Pancreas (tissue), 10 donors: ENCODE data around the gene IRF1. TPM values are rescaled to one million over a fixed set of nuclear protein-coding genes. Genes with fewer than 3 reads are reported as not detected.

Experiments used
- ATAC-seq, 4 donors: fragments of 200-7000 bp; cut with Tn5 transposase; one replicate each; pipeline versions ENCODE4 v1.8.0 to v1.9.1; 2020; ENCODE audit warnings: mild to moderate bottlenecking in 4 of 4, moderate library complexity in 4 of 4
- DNase-seq, 6 donors: peaks; one replicate each; pipeline ENCODE4 v3.0.0-alpha.2; 2020
- FAIRE-seq: peaks from 2 replicates; lab custom pipeline; 2012; peaks lifted over from hg19 to GRCh38; lab: Jason Lieb, UNC
- H3K27ac ChIP-seq, 4 donors: fragments of 200-600 bp; sonication (generic); 1 replicate in 3 of 4; 2 replicates in 1 of 4; pipeline versions ENCODE4 v1.5.0 to v1.8.0; 2020
- H3K27me3 ChIP-seq, 4 donors: fragments of 200-600 bp; one replicate each; pipeline ENCODE4 v1.8.0; 2021
- H3K36me3 ChIP-seq, 3 donors: fragments of 200-600 bp; sonication (generic) in 1 of 3; one replicate each; pipeline versions ENCODE4 v1.5.0 to v1.8.0; 2020 to 2021
- H3K4me1 ChIP-seq, 3 donors: fragments of 200-600 bp; one replicate each; pipeline ENCODE4 v1.8.0; 2021
- H3K4me3 ChIP-seq, 4 donors: fragments of 200-600 bp; sonication (generic) in 2 of 4; one replicate each; pipeline versions ENCODE4 v1.5.0 to v1.8.0; 2020 to 2021
- H3K9me3 ChIP-seq, 4 donors: fragments of 200-600 bp; one replicate each; pipeline ENCODE4 v1.8.0; 2021
- WGBS, 2 donors: extraction: QIAGEN DNeasy Blood & Tissue Kit; methylation state at CpG; one replicate each; pipeline ENCODE4 v1.1.7; 2013; 5-methylcytosine and 5-hydroxymethylcytosine counted together
- intact Hi-C, 3 donors: fragments of 100-400 bp; cut with DNase I; formaldehyde crosslinking; loops; one replicate each; pipeline versions ENCODE4 v1.11.1 to v1.14.2; 2022
- polyA plus RNA-seq, 2 donors: library from polyadenylated mRNA; stranded (reverse); fragments of 200-250 nt; gene quantifications; one replicate each; pipeline ENCODE4 v1.2.3, GENCODE V29; 2013
- total RNA-seq, 6 donors: library from RNA; stranded (reverse); fragmentation: NEBNext Ultra II Directional in 4 of 6; extraction: Animal tissue kit (Norgen Biotek cat#: 25700) in 4 of 6; gene quantifications; one replicate each; pipeline versions ENCODE4 v1.2.1 to v1.2.4, GENCODE V29; 2021 to 2023
- TF ChIP-seq, protein P1 (sequence below), 4 donors: fragments of 200-600 bp; sonication (generic) in 3 of 4; IDR thresholded peaks; one replicate each; pipeline versions ENCODE4 v1.5.0 to v1.8.0; 2021; ENCODE audit warnings: antibody characterized with exemption in 4 of 4
- donor health status: healthy with polysubstance abuse.
- donor health status: DM: no; HTN: no; CAD: no; lungs with moderate emphysema.
- donor health status: DM: no; HTN: no; CAD: no.
- donor health status: control.
- donor health status: control.
- donor health status: Bipolar disorder and iron deficiency.
- donor health status: DM: yes; HTN: yes; CAD: no.
- donor health status: DM: no; HTN: no; CAD: no.
- donor health status: DM: no; HTN: no; CAD: no.
- donor health status: DM: yes; HTN: yes; CAD: no.

Gene IRF1
- total and polyA plus RNA-seq, 8 donors = 7.0 to 30.8 (median 11.1) TPM

DNA sequence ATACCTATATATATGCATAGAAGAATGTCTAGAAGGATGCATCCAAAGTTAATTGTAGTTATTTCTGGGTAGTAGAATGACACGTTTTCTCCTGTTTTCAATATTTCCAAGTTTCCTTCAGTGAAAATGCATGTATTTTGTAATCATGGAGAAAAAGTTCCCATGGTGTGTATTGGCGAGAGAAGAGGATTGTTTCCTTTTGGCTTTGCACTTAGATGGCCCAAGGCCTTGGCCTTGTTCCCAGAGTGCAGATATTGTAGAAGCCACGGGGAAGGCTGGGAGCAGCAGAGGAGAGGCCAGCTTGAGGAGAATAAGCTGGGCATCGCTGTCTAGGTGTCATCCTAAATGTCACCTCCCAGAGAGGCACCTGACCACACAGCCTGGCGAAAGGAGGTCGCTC, 44.0 kb downstream of the IRF1 start:
- Histone ChIP-seq H3K27ac (peak overlapping the region in 1 of 4 donors; percentile 46), H3K9me3 (no peaks in the 10 kb centered on the region), H3K27me3 (no peaks in the 10 kb centered on the region), H3K36me3 (no peaks in the 10 kb centered on the region), H3K4me1 (peaks cover 0 to 15% (median 7%) of the 10 kb centered on the region in 3 donors), H3K4me3 (no peak overlapping the region)
- intact Hi-C loops = no loop called here
- no peak for FAIRE-seq
- ATAC-seq = peak; percentile 89 to 97 (median 92)
- peak in 4 of 6 donors; percentile 65 to 78 (median 72) for DNase-seq
- 24 to 28% methylated on average over 6 of the region's 6 CpGs for WGBS, 2 donors
- TF ChIP-seq, protein P1, sequence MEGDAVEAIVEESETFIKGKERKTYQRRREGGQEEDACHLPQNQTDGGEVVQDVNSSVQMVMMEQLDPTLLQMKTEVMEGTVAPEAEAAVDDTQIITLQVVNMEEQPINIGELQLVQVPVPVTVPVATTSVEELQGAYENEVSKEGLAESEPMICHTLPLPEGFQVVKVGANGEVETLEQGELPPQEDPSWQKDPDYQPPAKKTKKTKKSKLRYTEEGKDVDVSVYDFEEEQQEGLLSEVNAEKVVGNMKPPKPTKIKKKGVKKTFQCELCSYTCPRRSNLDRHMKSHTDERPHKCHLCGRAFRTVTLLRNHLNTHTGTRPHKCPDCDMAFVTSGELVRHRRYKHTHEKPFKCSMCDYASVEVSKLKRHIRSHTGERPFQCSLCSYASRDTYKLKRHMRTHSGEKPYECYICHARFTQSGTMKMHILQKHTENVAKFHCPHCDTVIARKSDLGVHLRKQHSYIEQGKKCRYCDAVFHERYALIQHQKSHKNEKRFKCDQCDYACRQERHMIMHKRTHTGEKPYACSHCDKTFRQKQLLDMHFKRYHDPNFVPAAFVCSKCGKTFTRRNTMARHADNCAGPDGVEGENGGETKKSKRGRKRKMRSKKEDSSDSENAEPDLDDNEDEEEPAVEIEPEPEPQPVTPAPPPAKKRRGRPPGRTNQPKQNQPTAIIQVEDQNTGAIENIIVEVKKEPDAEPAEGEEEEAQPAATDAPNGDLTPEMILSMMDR (IDR thresholded peaks at IDR 0.05) = no peak

DNA sequence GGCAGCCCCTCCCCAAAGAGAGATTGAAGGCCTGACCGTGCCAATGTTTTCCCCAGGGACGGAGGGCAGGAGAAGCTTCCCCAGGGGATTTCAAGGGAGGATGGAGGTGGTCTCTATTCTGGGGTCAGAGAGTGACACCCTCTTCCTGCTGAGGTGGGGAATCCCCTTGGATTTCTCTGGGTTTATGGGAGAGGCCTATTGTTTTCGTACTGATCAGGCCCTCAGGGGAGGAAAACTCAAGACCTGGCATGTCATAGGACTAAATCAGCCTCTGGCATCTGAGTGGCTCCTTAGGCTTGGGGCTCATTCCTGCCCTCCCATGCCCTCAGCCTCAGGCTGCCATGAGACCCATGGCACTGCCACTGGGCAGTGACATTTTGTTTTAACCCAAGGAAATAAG, 44.6 kb downstream of the IRF1 start:
- FAIRE-seq (no peak), DNase-seq (no peak), ATAC-seq (no peak)
- peak overlapping the region in 1 of 4 donors; percentile 46 for H3K27ac ChIP-seq
- no peaks in the 10 kb centered on the region for H3K27me3 ChIP-seq
- no peak overlapping the region for H3K4me3 ChIP-seq
- H3K36me3 ChIP-seq = no peaks in the 10 kb centered on the region
- intact Hi-C loops = no loop called here
- WGBS, 2 donors = 52 to 74% methylated on average over 3 of the region's 3 CpGs
- H3K4me1 ChIP-seq = peaks cover 0 to 15% (median 7%) of the 10 kb centered on the region in 3 donors
- no peaks in the 10 kb centered on the region for H3K9me3 ChIP-seq
- TF ChIP-seq, protein P1 (IDR thresholded peaks at IDR 0.05) = no peak

DNA sequence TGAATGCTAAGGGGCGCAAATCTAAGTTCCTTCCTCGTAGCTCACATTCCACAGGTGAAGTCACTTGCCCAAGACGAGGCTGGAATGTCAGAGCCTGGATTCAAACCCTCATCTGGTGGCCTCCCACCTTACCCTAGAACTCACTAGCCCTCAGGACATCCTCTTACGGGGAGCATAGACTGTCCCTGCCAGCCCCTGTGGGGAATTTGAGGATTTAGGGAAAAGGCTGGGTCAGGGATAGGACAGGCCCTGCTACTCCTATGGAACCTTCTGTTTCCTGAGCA, 45.0 kb downstream of the IRF1 start:
- Histone ChIP-seq H3K4me1 (peaks cover 0 to 15% (median 7%) of the 10 kb centered on the region in 3 donors), H3K27ac (peak overlapping the region in 1 of 4 donors; percentile 46), H3K36me3 (no peaks in the 10 kb centered on the region), H3K27me3 (no peaks in the 10 kb centered on the region), H3K4me3 (no peak overlapping the region), H3K9me3 (no peaks in the 10 kb centered on the region)
- no peak for FAIRE-seq
- DNase-seq = no peak
- intact Hi-C loops = no loop called here
- 91 to 94% methylated on average over 4 of the region's 4 CpGs for WGBS, 2 donors
- no peak for ATAC-seq
- TF ChIP-seq, protein P1 (IDR thresholded peaks at IDR 0.05) = no peak

DNA sequence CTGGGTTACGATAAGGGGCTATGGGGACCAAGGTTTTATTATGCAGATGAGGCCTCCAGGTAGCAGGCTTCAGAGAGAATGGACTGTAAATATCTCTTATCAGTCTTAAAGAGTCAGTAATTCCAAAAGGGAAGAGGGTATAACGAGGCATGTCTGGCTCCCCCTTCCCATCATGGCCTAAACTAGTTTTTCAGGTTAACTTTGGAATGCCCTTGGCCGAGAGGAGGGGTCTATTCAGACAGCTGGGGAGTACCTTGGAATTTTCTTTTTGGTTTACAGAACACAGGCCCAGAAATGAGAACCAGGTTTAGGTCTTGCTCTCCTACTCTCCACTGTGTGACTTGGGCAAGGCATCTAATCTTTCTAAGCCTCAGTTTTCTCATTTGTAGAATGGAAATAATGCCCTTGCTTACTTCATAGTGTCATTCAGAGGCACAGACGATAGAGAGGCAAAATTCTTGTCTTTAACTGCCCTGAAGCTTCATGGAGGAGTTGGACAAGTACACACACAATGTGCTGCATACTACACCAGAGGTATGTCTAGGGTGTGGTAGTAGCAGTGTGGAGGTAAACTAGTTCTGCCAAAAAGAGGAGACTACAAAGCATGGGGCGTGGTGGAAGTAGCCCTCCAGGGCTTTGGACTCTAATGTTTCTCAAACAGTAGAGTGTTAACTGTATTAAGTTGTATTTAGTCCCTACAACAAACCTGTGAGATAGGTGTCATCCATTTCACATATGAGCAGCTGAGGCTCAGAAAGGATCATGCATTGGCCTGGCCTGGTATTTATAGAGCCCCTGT, 45.5 kb downstream of the IRF1 start:
- ATAC-seq (no peak), FAIRE-seq (no peak), DNase-seq (no peak)
- H3K27me3 ChIP-seq = no peaks in the 10 kb centered on the region
- no peaks in the 10 kb centered on the region for H3K9me3 ChIP-seq
- intact Hi-C loops = no loop called here
- 79 to 80% methylated on average over 5 of the region's 5 CpGs for WGBS, 2 donors
- H3K4me3 ChIP-seq = no peak overlapping the region
- no peaks in the 10 kb centered on the region for H3K36me3 ChIP-seq
- peaks cover 0 to 15% (median 7%) of the 10 kb centered on the region in 3 donors for H3K4me1 ChIP-seq
- peak overlapping the region in 1 of 4 donors; percentile 46 for H3K27ac ChIP-seq
- TF ChIP-seq, protein P1 (IDR thresholded peaks at IDR 0.05) = no peak

DNA sequence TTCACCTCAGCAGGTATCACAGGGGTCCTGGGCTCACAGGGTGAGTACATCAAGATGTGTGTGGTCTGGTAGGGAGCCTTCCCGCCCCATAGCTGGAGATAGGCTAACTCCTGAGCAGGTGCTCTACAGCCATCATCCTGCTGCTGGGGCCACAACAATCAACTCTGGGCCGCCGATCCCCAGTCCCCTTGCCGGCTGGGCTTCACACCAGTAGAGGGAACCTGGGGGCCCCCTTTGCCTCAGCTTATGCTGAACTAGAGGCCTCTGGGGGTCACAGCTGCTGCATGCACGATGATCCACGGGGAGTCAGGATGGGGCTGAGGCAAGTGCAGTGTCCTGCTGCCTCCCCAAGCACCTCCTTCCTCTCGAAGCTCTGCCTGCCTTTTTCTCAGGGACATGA, 46.5 kb downstream of the IRF1 start:
- WGBS, 2 donors = 88 to 93% methylated on average over 7 of the region's 7 CpGs
- H3K9me3 ChIP-seq = no peaks in the 10 kb centered on the region
- H3K27ac ChIP-seq = no peak overlapping the region
- no peak for FAIRE-seq
- intact Hi-C loops = no loop called here
- peaks cover 0 to 15% (median 7%) of the 10 kb centered on the region in 3 donors for H3K4me1 ChIP-seq
- no peaks in the 10 kb centered on the region for H3K36me3 ChIP-seq
- TF ChIP-seq, protein P1 (IDR thresholded peaks at IDR 0.05) = no peak
- ATAC-seq = no peak
- H3K27me3 ChIP-seq = no peaks in the 10 kb centered on the region
- DNase-seq = no peak
- no peak overlapping the region for H3K4me3 ChIP-seq
